ENCODE measurements around the gene SNX17.
"Not testable (repeated sequence)": the region's sequence is repeated elsewhere in the genome, so short reads cannot be mapped to it uniquely, and the experiment has no call there.

Gene SNX17

GRCh38 chr2:27370026-27370815 lies at the start of gene SNX17, which contains the start of gene EIF2B4:
Gene SNX17 (plus strand): TSS chr2:27370616. CDS start chr2:27370744, 128 bp downstream.
Gene EIF2B4 (minus strand): TSS chr2:27370338. CDS start chr2:27370314, 24 bp downstream.
- in situ Hi-C loops (cut with HindIII; ENCODE audit: low sequenced_read_pairs) = no loop called here

- in situ Hi-C loops (cut with HindIII; ENCODE audit: low sequenced_read_pairs) = no loop called here
Measured at GRCh38 chr2:27320958-27321543, 49.4 kb upstream of the SNX17 start.

GRCh38 chr2:27322301-27322765 lies 48.1 kb upstream of the SNX17 start:
- in situ Hi-C loops (cut with HindIII; ENCODE audit: low sequenced_read_pairs) = no loop called here

- in situ Hi-C loops (cut with HindIII; ENCODE audit: low sequenced_read_pairs) = no loop called here
Measured at GRCh38 chr2:27322766-27323595, 47.4 kb upstream of the SNX17 start, which contains the start of gene MPV17. Gene MPV17 (minus strand): TSS chr2:27323097. CDS start chr2:27322517, 580 bp downstream.

DNA sequence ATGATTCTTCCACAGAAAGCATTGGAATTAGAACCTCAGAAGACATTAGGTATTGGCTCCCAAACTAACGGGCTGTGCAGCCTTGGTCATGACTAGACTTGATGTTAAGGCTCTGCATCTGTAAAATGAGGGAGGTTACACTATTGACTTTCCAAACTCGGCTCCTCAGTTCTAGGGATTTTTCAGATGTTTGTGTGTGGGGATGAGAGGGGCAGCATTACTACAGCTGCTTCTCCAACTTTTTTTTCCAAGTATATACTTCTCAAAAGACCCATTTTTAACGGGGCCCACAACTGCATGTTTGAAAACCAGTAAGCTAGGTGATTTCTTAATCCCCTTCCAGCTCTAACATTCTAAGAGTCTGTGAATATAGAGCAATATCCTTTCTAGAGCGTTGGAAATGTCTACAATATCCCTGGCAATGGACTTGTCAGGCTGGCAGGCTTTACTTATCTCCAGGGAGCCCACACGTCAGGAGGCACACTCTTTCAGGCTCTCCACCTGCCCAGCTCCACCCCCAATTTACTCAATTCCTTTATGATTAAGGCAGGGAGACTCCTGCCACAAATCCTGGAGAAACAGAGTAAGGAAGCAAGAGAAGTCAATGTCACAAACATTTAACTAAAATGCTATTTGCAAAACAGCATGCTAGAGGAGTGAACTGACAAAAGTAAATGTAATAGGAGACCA lies 46.7 kb upstream of the SNX17 start:
- in situ Hi-C loops (cut with HindIII; ENCODE audit: low sequenced_read_pairs) = no loop called here

- in situ Hi-C loops (cut with HindIII; ENCODE audit: low sequenced_read_pairs) = no loop called here
Measured at GRCh38 chr2:27324720-27325119, 45.7 kb upstream of the SNX17 start.

- in situ Hi-C loops (cut with HindIII; ENCODE audit: low sequenced_read_pairs) = no loop called here
Measured at GRCh38 chr2:27335311-27335710, 35.1 kb upstream of the SNX17 start.

DNA sequence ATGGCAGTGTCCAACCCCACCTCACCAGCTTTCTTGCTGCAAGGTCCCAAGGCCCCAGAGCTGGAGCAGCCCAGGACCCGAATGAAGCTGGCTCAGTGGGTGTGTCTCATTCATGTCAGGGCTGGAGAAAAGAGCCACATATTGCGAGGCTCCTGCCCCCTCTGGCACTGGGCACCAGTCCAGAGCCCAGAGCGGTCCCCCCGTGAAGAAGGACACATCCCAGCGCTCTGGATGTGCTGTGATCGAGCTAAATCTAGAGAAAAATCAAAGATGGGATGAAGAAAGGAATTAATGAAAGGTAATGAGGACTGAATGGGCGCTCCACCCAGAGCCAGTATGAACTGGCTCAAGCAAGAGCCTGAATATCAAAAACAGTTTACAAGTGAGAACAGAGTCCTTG lies 34.2 kb upstream of the SNX17 start:
- in situ Hi-C loops (cut with HindIII; ENCODE audit: low sequenced_read_pairs) = no loop called here

GRCh38 chr2:27347641-27348040 lies 22.8 kb upstream of the SNX17 start:
- in situ Hi-C loops (cut with HindIII; ENCODE audit: low sequenced_read_pairs) = no loop called here

- in situ Hi-C loops (cut with HindIII; ENCODE audit: low sequenced_read_pairs) = no loop called here
Measured at GRCh38 chr2:27350106-27350693, 20.2 kb upstream of the SNX17 start.

DNA sequence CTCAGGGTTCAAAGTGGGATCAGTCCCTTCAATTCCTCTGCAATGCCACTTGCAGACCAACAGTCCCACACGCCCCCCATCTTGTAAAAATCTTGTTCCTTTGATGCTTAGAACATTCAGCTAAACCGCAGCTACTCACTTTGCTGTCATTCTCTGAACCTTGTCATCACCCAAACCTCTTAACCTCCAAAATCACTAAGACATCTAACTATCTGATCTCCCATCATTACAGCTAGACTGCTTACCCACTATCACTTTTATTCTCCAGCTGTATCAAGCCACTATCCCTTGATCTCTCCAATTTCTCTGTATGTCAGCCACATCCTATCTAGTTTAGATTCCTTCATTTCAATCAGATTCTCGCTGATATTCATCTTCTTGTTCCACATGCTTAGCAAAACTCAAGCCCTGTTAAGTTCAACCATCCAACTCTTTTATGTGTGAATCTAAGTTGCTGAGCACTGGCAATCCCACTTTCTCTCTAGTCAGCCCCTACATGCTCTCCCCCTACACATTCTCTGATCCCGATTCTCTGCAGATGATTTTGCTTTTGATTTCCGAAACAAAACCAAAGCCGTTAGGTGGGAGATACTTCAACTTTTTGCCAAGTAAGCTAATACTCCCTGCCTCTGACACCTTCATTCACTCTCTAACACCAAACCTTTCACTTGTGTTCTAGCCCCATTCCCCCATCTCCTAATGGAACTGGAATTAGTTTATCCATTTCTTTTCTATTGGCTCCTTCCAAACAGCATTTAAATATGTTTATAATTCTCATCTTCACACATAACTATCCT lies 18.4 kb upstream of the SNX17 start:
- in situ Hi-C loops (cut with HindIII; ENCODE audit: low sequenced_read_pairs) = no loop called here

- in situ Hi-C loops (cut with HindIII; ENCODE audit: low sequenced_read_pairs) = not testable (repeated sequence)
Measured at GRCh38 chr2:27353386-27353761, 17.0 kb upstream of the SNX17 start.

DNA sequence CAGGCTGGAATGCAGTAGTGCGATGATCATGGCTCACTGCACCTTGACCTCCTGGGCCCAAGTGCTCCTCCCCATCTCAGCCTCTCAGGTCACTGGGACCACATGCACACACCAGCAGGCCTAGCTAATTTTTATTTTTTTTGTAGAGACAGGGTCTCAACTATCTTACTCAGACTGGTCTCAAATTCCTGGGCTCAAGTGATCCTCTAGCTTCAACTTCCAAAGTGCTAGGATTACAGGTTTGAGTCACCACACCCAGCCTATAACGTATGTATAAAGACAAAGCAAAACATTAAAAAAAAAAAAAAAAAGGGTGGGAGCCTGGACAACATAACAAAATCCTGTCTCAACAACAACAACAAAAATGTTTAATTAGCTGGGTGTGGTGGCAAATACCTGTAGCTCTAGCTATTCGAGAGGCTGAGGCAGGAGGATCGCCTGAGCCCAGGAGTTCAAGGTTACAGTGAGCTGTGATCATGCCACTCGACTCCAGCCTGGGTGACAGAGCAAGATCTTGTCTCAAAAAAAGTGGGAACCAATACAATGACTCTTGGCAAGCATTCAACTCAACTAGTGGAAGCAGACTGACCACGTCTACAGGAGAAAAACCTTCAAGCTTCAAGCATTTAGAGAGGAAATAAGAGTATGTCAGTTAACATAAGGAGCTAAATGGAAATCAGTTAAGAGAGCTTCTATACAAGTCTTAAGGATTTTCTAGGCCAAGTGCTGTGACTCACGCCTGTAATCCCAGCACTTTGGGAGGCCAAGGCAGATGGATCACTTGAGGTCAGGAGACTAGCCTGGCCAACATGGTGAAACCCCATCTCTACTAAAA lies 16.4 kb upstream of the SNX17 start:
- in situ Hi-C loops (cut with HindIII; ENCODE audit: low sequenced_read_pairs) = no loop called here

GRCh38 chr2:27354597-27354927 lies 15.9 kb upstream of the SNX17 start:
- in situ Hi-C loops (cut with HindIII; ENCODE audit: low sequenced_read_pairs) = no loop called here

DNA sequence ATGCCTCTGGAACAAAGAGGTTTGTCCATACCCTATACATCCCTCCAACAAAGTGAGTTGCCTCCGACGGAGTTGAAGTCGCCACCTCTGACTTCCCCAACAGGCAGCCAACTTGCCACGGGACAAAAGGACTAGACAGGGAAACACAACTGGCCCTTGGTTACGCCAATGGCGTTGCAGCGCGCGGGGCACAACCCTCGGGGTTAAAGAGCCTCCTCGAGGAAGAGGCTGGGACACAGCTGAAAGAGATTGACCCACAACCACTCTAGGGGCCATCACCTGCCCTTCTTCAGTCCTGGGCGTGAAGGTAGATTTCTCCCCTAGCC lies 14.4 kb upstream of the SNX17 start:
- in situ Hi-C loops (cut with HindIII; ENCODE audit: low sequenced_read_pairs) = no loop called here

GRCh38 chr2:27356382-27357181 lies 13.8 kb upstream of the SNX17 start, which contains the start of gene GTF3C2:
Gene GTF3C2 (minus strand): TSS chr2:27356764. CDS start chr2:27343554, 13,210 bp downstream.
- in situ Hi-C loops (cut with HindIII; ENCODE audit: low sequenced_read_pairs) = no loop called here

DNA sequence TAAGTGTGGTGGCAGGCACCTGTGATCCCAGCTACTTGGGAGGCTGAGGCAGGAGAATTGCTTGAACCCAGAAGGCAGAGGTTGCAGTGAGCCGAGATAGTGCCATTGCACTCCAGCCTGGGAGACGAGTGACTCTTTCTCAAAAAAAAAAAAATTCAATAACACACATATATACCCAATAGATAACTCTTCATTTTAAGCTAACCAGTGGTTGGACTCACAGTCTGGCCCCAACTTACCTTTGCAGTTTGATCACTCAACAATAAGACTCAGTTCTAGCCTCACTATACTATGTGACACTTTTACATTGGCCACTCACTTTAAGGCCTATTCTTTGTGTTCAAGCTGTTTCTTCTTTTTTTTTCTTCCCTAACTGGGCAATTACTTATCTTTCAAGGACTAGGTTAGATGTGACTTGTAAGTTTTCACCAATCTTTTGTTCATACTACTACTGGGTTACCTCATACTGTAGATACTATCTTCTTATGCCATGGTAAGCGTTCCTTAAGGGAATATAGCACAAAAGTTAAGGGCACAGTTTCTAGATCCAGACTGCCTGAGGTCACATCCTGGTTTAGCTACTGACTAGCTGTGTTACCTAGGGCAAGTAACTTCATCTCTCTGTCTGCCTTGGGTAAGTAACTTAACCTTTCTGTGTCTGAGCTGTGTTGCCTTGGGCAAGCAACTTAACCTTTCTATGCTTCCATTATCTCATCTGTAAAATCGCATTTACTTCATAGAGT lies 7.6 kb upstream of the SNX17 start:
- in situ Hi-C loops (cut with HindIII; ENCODE audit: low sequenced_read_pairs) = no loop called here

Data from DLD1 (cell line).